Mesodermal cell (in vitro differentiated cells): ENCODE data around the gene ABCD1.
"Not testable (repeated sequence)": the region's sequence is repeated elsewhere in the genome, so short reads cannot be mapped to it uniquely, and the experiment has no call there.

Experiments
- H3K27ac ChIP-seq: 2 replicates; pipeline ENCODE4 v1.7.0; 2013; ENCODE audit warnings: mild to moderate bottlenecking, low read depth, low read length, moderate library complexity; ENCODE audit not compliant: severe bottlenecking
- H3K36me3 ChIP-seq: 2 replicates; pipeline ENCODE4 v1.7.1; 2013; ENCODE audit warnings: mild to moderate bottlenecking, low read length, moderate library complexity; ENCODE audit not compliant: control insufficient read depth, insufficient read depth
- H3K4me1 ChIP-seq: one replicate; pipeline ENCODE4 v1.7.1; 2013; ENCODE audit warnings: mild to moderate bottlenecking, low read length; ENCODE audit not compliant: insufficient read depth, control insufficient read depth, poor library complexity, severe bottlenecking
- H3K4me3 ChIP-seq: 2 replicates; pipeline ENCODE4 v1.7.0; 2013; ENCODE audit warnings: low read length, control low read depth, mild to moderate bottlenecking; ENCODE audit not compliant: insufficient read depth, poor library complexity, severe bottlenecking; ENCODE audit errors: extremely low read depth
- H3K9me3 ChIP-seq: 2 replicates; pipeline ENCODE4 v1.7.1; 2013; ENCODE audit warnings: mild to moderate bottlenecking, low read length, moderate library complexity; ENCODE audit not compliant: control insufficient read depth
- WGBS, 2 experiments: methylation state at CpG; one replicate each; pipeline ENCODE4 v1.1.5; 2013; ENCODE audit warnings: missing lambda C conversion rate in 2 of 2; ENCODE audit not compliant: insufficient coverage in 2 of 2; 5-methylcytosine and 5-hydroxymethylcytosine counted together

Gene ABCD1

GRCh38 chrX:153736871-153737441 lies 12.3 kb downstream of the ABCD1 start:
- Histone ChIP-seq H3K9me3 (peaks cover 2% of the 10 kb centered on the region), H3K27ac (no peak overlapping the region), H3K4me1 (no peaks in the 10 kb centered on the region), H3K4me3 (no peak overlapping the region), H3K36me3 (no peaks in the 10 kb centered on the region)
- WGBS, 2 experiments = 97 to 100% methylated on average over 2 to 8 of the region's 15 CpGs

GRCh38 chrX:153738056-153738605 lies 13.5 kb downstream of the ABCD1 start:
- no peaks in the 10 kb centered on the region for H3K9me3 ChIP-seq
- no peaks in the 10 kb centered on the region for H3K4me1 ChIP-seq
- H3K4me3 ChIP-seq = no peak overlapping the region
- H3K36me3 ChIP-seq = no peaks in the 10 kb centered on the region
- H3K27ac ChIP-seq = no peak overlapping the region
- WGBS, 2 experiments = 91 to 93% methylated on average over 3 to 14 of the region's 27 CpGs

- 94 to 98% methylated on average over 10 of the region's 29 CpGs for WGBS, 2 experiments
Measured at GRCh38 chrX:153739754-153740486, 15.3 kb downstream of the ABCD1 start.

GRCh38 chrX:153740631-153741222 lies 16.1 kb downstream of the ABCD1 start:
- H3K4me1 ChIP-seq = no peaks in the 10 kb centered on the region
- no peaks in the 10 kb centered on the region for H3K36me3 ChIP-seq
- 95 to 100% methylated on average over 4 to 8 of the region's 16 CpGs for WGBS, 2 experiments
- H3K27ac ChIP-seq = no peak overlapping the region
- H3K4me3 ChIP-seq = no peak overlapping the region
- H3K9me3 ChIP-seq = no peaks in the 10 kb centered on the region

More at GRCh38 chrX:153739754-153740486, 15.3 kb downstream of the ABCD1 start:
- H3K36me3 ChIP-seq = no peaks in the 10 kb centered on the region
- no peak overlapping the region for H3K4me3 ChIP-seq
- H3K4me1 ChIP-seq = no peaks in the 10 kb centered on the region
- no peak overlapping the region for H3K27ac ChIP-seq
- H3K9me3 ChIP-seq = no peaks in the 10 kb centered on the region

GRCh38 chrX:153741446-153741845 lies 16.8 kb downstream of the ABCD1 start:
- no peaks in the 10 kb centered on the region for H3K4me1 ChIP-seq
- WGBS, 2 experiments = 87 to 88% methylated on average over 3 of the region's 14 CpGs
- no peak overlapping the region for H3K4me3 ChIP-seq
- H3K9me3 ChIP-seq = no peaks in the 10 kb centered on the region
- no peaks in the 10 kb centered on the region for H3K36me3 ChIP-seq
- H3K27ac ChIP-seq = no peak overlapping the region

GRCh38 chrX:153742111-153742510 lies 17.5 kb downstream of the ABCD1 start:
- H3K4me1 ChIP-seq, H3K9me3 ChIP-seq, H3K4me3 ChIP-seq, H3K27ac ChIP-seq, H3K36me3 ChIP-seq: not testable (repeated sequence)
- WGBS, 2 experiments = 93 to 97% methylated on average over 3 to 6 of the region's 14 CpGs

- not testable (repeated sequence) for H3K4me1 ChIP-seq, H3K9me3 ChIP-seq, H3K27ac ChIP-seq, H3K36me3 ChIP-seq, H3K4me3 ChIP-seq
- WGBS, 2 experiments = 90% methylated on average over 4 of the region's 32 CpGs; no CpG with 5 or more reads in 1 of the 2 experiments
Measured at GRCh38 chrX:153742796-153743467, 18.3 kb downstream of the ABCD1 start.

GRCh38 chrX:153743468-153744209 lies 19.0 kb downstream of the ABCD1 start:
- not testable (repeated sequence) for H3K36me3 ChIP-seq, H3K27ac ChIP-seq, H3K9me3 ChIP-seq, H3K4me3 ChIP-seq, H3K4me1 ChIP-seq
- 33 to 55% methylated on average over 1 to 3 of the region's 35 CpGs for WGBS, 2 experiments

GRCh38 chrX:153744210-153745066 lies 19.8 kb downstream of the ABCD1 start:
- Histone ChIP-seq H3K4me1 (no peaks in the 10 kb centered on the region), H3K4me3 (no peak overlapping the region), H3K36me3 (no peaks in the 10 kb centered on the region), H3K9me3 (no peaks in the 10 kb centered on the region), H3K27ac (no peak overlapping the region)
- WGBS, 2 experiments = 28 to 54% methylated on average over 6 to 18 of the region's 38 CpGs
